Ureter (tissue), 1 donor: ENCODE data around the gene GARS1. TPM values are rescaled to one million over a fixed set of nuclear protein-coding genes. Genes with fewer than 3 reads are reported as not detected.

Source experiments
- DNase-seq: peaks from one replicate; pipeline ENCODE4 v3.0.0-alpha.2; 2020; ENCODE audit warnings: low spot score
- total RNA-seq: library from RNA; stranded (reverse); gene quantifications from one replicate; pipeline ENCODE4 v1.2.4, GENCODE V29; 2023
- donor health status: DM: yes; HTN: yes; CAD: no.

Gene GARS1
- total RNA-seq, 1 donor from 2014 or later, result 203 TPM

GRCh38 chr7:30681815-30682211, 87.1 kb downstream of the GARS1 start:
- no peak for DNase-seq

GRCh38 chr7:30682212-30683083, 87.8 kb downstream of the GARS1 start, which contains the start of gene CRHR2:
TSS of gene CRHR2 (minus strand) at chr7:30682456. CDS start at chr7:30682280, 176 bp downstream.
- DNase-seq, result no peak

GRCh38 chr7:30683306-30683705, 88.6 kb downstream of the GARS1 start:
- no peak for DNase-seq

Other genes with a start within 250 kb of the GARS1 start
- 24.4 TPM for gene NOD1, start 116.1 kb upstream of the GARS1 start, total RNA-seq
- 38.7 TPM for gene GGCT, start 90.0 kb upstream of the GARS1 start, total RNA-seq
- gene CRHR2, start 87.6 kb downstream of the GARS1 start, total RNA-seq, result 0.34 TPM
- gene INMT, start 157.3 kb downstream of the GARS1 start, total RNA-seq, result 31.4 TPM
- gene MINDY4, start 176.5 kb downstream of the GARS1 start, total RNA-seq, result 16.8 TPM